GM12878 (cell line): ENCODE results near the gene PITPNM3. TPM values are rescaled to one million over a fixed set of nuclear protein-coding genes. Genes with fewer than 3 reads are reported as not detected.

ENCODE experiments used
- CBX3 ChIP-seq: fragments of 200-600 bp; sonication (generic); IDR thresholded peaks from 2 replicates; pipeline ENCODE4 v1.6.1; 2016; ENCODE audit warnings: low read depth, borderline replicate concordance
- EGR1 ChIP-seq, 2 experiments: IDR thresholded peaks; 1 replicate in 1 of 2; 2 replicates in 1 of 2; pipeline ENCODE4 v1.6.1; 2011 to 2012; ENCODE audit warnings: low read depth in 2 of 2, low read length in 2 of 2, borderline replicate concordance in 1 of 2, mild to moderate bottlenecking in 1 of 2, moderate library complexity in 1 of 2
- ESRRA ChIP-seq: IDR thresholded peaks from 2 replicates; pipeline ENCODE4 v1.6.1; 2012; ENCODE audit warnings: mild to moderate bottlenecking, low read length, improper control_type of control experiment
- FOXK2 ChIP-seq: fragments of 450-650 bp; IDR thresholded peaks from 2 replicates; pipeline ENCODE4 v1.6.1; 2017; ENCODE audit warnings: mild to moderate bottlenecking, moderate library complexity
- IKZF1 ChIP-seq: fragments of 450-650 bp; conservative IDR thresholded peaks from 2 replicates; pipeline ENCODE4 v1.6.1; 2017; ENCODE audit warnings: antibody characterized with exemption, mild to moderate bottlenecking
- IKZF2 ChIP-seq, 2 experiments: fragments of 450-650 bp; IDR thresholded peaks; 2 replicates each; pipeline ENCODE4 v1.6.1; 2017; ENCODE audit warnings: mild to moderate bottlenecking in 2 of 2, moderate library complexity in 2 of 2
- JUNB ChIP-seq: IDR thresholded peaks from 2 replicates; pipeline ENCODE4 v1.6.1; 2016; ENCODE audit warnings: antibody characterized with exemption, mild to moderate bottlenecking
- NFYA ChIP-seq: IDR thresholded peaks from 2 replicates; pipeline ENCODE4 v1.6.1; 2011; ENCODE audit warnings: low read depth, mild to moderate bottlenecking, low read length, improper control_type of control experiment, borderline replicate concordance
- RAD51 ChIP-seq: fragments of 450-650 bp; IDR thresholded peaks from 2 replicates; pipeline ENCODE4 v1.6.1; 2016; ENCODE audit warnings: moderate library complexity, mild to moderate bottlenecking, inconsistent platforms
- RB1 ChIP-seq: fragments of 450-650 bp; formaldehyde crosslinking; IDR thresholded peaks from 2 replicates; pipeline ENCODE4 v1.6.1; 2017; ENCODE audit warnings: mild to moderate bottlenecking, borderline replicate concordance
- RELA ChIP-seq: fragments of 450-650 bp; IDR thresholded peaks from 2 replicates; pipeline ENCODE4 v1.8.0; 2014; ENCODE audit warnings: borderline replicate concordance; ENCODE audit not compliant: partially characterized antibody
- SMC3 ChIP-seq: IDR thresholded peaks from 2 replicates; pipeline ENCODE4 v1.6.1; 2011; ENCODE audit warnings: low read length, improper control_type of control experiment, borderline replicate concordance
- SREBF2 ChIP-seq: IDR thresholded peaks from 2 replicates; pipeline ENCODE4 v1.6.1; 2012; ENCODE audit warnings: mild to moderate bottlenecking, low read length
- SRF ChIP-seq, 2 experiments: IDR thresholded peaks; 2 replicates each; pipeline ENCODE4 v1.6.1; 2011; ENCODE audit warnings: low read depth in 2 of 2, low read length in 2 of 2, mild to moderate bottlenecking in 1 of 2, moderate library complexity in 1 of 2
- TCF3 ChIP-seq: IDR thresholded peaks from 2 replicates; pipeline ENCODE4 v1.6.1; 2012; ENCODE audit warnings: low read depth, mild to moderate bottlenecking, low read length, borderline replicate concordance; ENCODE audit not compliant: insufficient read depth
- ZNF24 ChIP-seq: fragments of 450-650 bp; IDR thresholded peaks from 2 replicates; pipeline ENCODE4 v1.6.1; 2017; ENCODE audit warnings: antibody characterized with exemption, mild to moderate bottlenecking
- ZSCAN29 ChIP-seq: fragments of 450-650 bp; IDR thresholded peaks from 2 replicates; pipeline ENCODE4 v1.6.1; 2017; ENCODE audit warnings: mild to moderate bottlenecking, moderate library complexity
- ZZZ3 ChIP-seq: IDR thresholded peaks from 2 replicates; pipeline ENCODE4 v1.6.1; 2011; ENCODE audit warnings: low read depth; ENCODE audit not compliant: control insufficient read depth, insufficient read length
- polyA plus RNA-seq, 11 experiments: library from polyadenylated mRNA; depleted of rRNA in 4 of 11; unstranded in 6 of 11; stranded (reverse) in 5 of 11; fragments of >200 nt; fragmentation: Nextera tagmentation in 4 of 11; fragmentation: Illumina TruSeq in 1 of 11; extraction: Ambion mirVana in 4 of 11; extraction: Trizol in 1 of 11; gene quantifications; 1 replicate in 1 of 11; 2 replicates in 10 of 11; pipeline versions ENCODE4 v1.2.1 to v1.2.3, GENCODE V29; 2011 to 2016; ENCODE audit warnings: inconsistent platforms in 2 of 11, missing spikeins in 2 of 11, low read depth in 1 of 11
- total RNA-seq, 4 experiments: library from RNA; depleted of rRNA in 3 of 4; stranded (reverse); fragments of >200 nt in 3 of 4; fragmentation: Illumina TruSeq in 1 of 4; extraction: Trizol in 1 of 4; gene quantifications; 2 replicates each; pipeline versions ENCODE4 v1.2.1 to v1.2.3, GENCODE V29; 2013 to 2021
- TF ChIP-seq, protein P1 (sequence below): fragments of 150-350 bp; IDR thresholded peaks from 2 replicates; pipeline ENCODE4 v1.6.1; 2014; ENCODE audit warnings: mild to moderate bottlenecking, low read depth, low read length
- TF ChIP-seq, protein P2 (sequence below): fragments of 450-650 bp; IDR thresholded peaks from 2 replicates; pipeline ENCODE4 v1.6.1; 2016; ENCODE audit warnings: mild to moderate bottlenecking, moderate library complexity, borderline replicate concordance
- TF ChIP-seq, protein P3 (sequence below): IDR thresholded peaks from 2 replicates; pipeline ENCODE4 v1.6.1; 2012; ENCODE audit warnings: low read depth, low read length, improper control_type of control experiment

PITPNM3 gene
- total and polyA plus RNA-seq, 10 of the 15 experiments (the other 5 are each of a cell fraction or from before 2014, with no cell fraction given): 0.02 to 0.49 (median 0.19) TPM; not detected in 1

DNA sequence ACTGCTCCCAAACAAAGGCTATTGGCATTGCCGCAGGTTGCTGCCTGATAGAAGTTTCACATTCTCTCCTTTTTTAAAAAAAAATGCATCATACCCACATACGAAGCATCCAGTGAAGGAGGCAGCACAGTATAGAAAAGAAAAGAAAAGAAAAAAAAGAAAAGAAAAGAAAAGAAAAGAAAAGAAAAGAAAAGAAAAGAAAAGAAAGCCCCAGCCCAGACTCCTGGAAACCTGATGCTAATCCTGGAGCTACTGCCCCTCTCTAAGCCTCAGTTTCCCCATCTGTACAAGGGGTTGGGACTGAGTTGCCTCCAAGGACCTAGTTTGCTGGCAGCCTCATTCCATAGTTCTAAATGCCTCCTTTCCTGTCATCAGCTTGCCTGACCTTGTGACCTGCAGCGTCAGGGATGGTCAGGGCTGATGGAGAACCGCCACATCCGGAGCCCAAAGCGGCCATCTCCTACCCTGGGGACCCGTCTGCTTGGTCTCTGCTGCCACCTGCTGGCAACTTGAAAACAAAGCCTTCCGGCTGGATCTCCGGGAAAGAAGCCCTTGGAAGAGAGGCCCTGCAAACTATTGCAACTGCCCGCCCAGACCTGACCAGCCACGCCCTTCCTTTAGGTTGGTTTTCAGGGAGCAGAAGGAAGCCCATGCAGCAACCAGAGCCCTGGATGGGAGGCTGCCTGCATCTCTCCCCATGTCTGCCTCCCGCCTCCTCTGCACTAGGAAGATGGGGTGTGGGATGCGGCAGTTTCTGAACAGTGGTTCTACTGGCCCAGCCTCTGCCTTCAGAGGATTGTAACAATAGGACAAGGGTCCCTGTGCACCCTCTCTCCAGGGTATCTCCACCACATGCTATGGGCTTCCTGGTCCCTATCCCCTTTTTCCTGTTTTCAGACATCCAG lies 134.4 kb downstream of the PITPNM3 start (continued):
- TF ChIP-seq RB1 (0 out of 2 replicates have a peak, but pooled peaks have one; percentile 40), RAD51 (no peak), CBX3 (no peak), ZSCAN29 (no peak), IKZF1 (peak; percentile 44; the same call in 1 of the 2 replicates), ZZZ3 (no peak), JUNB (no peak), SRF (IDR thresholded peaks at IDR 0.05; ENCODE audit: low read depth in 2 of 2, low read length in 2 of 2) (peak in 1 of 2 experiments; percentile 44; a peak in 1 of 4 replicates), EGR1 (IDR thresholded peaks at IDR 0.05; ENCODE audit: borderline replicate concordance in 1 of 2, low read depth in 2 of 2, low read length in 2 of 2) (no peak), ESRRA (no peak), SMC3 (peak; percentile 85), FOXK2 (no peak), NFYA (no peak), IKZF2 (IDR thresholded peaks at IDR 0.05) (no peak), ZNF24 (no peak), TCF3 (no peak), SREBF2 (no peak), RELA (peak; percentile 24)
- TF ChIP-seq, protein P1, sequence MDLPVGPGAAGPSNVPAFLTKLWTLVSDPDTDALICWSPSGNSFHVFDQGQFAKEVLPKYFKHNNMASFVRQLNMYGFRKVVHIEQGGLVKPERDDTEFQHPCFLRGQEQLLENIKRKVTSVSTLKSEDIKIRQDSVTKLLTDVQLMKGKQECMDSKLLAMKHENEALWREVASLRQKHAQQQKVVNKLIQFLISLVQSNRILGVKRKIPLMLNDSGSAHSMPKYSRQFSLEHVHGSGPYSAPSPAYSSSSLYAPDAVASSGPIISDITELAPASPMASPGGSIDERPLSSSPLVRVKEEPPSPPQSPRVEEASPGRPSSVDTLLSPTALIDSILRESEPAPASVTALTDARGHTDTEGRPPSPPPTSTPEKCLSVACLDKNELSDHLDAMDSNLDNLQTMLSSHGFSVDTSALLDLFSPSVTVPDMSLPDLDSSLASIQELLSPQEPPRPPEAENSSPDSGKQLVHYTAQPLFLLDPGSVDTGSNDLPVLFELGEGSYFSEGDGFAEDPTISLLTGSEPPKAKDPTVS: no peak
- TF ChIP-seq, protein P2, sequence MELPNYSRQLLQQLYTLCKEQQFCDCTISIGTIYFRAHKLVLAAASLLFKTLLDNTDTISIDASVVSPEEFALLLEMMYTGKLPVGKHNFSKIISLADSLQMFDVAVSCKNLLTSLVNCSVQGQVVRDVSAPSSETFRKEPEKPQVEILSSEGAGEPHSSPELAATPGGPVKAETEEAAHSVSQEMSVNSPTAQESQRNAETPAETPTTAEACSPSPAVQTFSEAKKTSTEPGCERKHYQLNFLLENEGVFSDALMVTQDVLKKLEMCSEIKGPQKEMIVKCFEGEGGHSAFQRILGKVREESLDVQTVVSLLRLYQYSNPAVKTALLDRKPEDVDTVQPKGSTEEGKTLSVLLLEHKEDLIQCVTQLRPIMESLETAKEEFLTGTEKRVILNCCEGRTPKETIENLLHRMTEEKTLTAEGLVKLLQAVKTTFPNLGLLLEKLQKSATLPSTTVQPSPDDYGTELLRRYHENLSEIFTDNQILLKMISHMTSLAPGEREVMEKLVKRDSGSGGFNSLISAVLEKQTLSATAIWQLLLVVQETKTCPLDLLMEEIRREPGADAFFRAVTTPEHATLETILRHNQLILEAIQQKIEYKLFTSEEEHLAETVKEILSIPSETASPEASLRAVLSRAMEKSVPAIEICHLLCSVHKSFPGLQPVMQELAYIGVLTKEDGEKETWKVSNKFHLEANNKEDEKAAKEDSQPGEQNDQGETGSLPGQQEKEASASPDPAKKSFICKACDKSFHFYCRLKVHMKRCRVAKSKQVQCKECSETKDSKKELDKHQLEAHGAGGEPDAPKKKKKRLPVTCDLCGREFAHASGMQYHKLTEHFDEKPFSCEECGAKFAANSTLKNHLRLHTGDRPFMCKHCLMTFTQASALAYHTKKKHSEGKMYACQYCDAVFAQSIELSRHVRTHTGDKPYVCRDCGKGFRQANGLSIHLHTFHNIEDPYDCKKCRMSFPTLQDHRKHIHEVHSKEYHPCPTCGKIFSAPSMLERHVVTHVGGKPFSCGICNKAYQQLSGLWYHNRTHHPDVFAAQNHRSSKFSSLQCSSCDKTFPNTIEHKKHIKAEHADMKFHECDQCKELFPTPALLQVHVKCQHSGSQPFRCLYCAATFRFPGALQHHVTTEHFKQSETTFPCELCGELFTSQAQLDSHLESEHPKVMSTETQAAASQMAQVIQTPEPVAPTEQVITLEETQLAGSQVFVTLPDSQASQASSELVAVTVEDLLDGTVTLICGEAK: no peak
- TF ChIP-seq, protein P3, sequence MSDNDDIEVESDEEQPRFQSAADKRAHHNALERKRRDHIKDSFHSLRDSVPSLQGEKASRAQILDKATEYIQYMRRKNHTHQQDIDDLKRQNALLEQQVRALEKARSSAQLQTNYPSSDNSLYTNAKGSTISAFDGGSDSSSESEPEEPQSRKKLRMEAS: no peak
